PC-9 (cell line): Measurements from ENCODE around the gene KAT6B. TPM values are rescaled to one million over a fixed set of nuclear protein-coding genes. Genes with fewer than 3 reads are reported as not detected.

Source experiments
- BruUV-seq: library from RNA; stranded (reverse); fragments of 400-500 nt; replicated peaks from 2 replicates; lab custom pipeline; 2021; lab: Mats Ljungman, UMichigan
- CTCF ChIA-PET: fragments of 300-600 bp; sonication (Branson Sonifier 250); formaldehyde crosslinking; loops from one replicate; lab custom pipeline; 2022; ENCODE audit warnings: antibody characterized with exemption; lab: Charles Lee
- POLR2A ChIA-PET: fragments of 300-600 bp; sonication (Branson Sonifier 250); formaldehyde crosslinking; loops from one replicate; lab custom pipeline; 2022; ENCODE audit warnings: antibody characterized with exemption; ENCODE audit not compliant: unreplicated experiment; lab: Charles Lee
- DNase-seq, 2 experiments: peaks; one replicate each; pipeline versions ENCODE4 v3.0.0 to v3.0.0-alpha.2; 2015 to 2022; ENCODE audit warnings: mixed read lengths in 1 of 2
- H2AFZ ChIP-seq: fragments of 200-600 bp; sonication (generic); 2 replicates; pipeline ENCODE4 v1.8.1; 2017; ENCODE audit warnings: antibody characterized with exemption
- H3F3A ChIP-seq: fragments of 200-600 bp; sonication (generic); 2 replicates; pipeline ENCODE4 v1.8.1; 2017; ENCODE audit warnings: antibody characterized with exemption, mild to moderate bottlenecking, low read depth; ENCODE audit not compliant: insufficient read depth
- H3K27ac ChIP-seq: fragments of 200-600 bp; sonication (generic); 2 replicates; pipeline ENCODE4 v1.6.1; 2016; ENCODE audit warnings: mixed run types
- H3K27me3 ChIP-seq: fragments of 200-600 bp; sonication (generic); 2 replicates; pipeline ENCODE4 v1.6.1; 2016; ENCODE audit warnings: low read depth, mixed run types; ENCODE audit not compliant: insufficient read depth
- H3K36me3 ChIP-seq: fragments of 200-600 bp; sonication (generic); 2 replicates; pipeline ENCODE4 v1.6.1; 2016; ENCODE audit warnings: low read depth, mixed run types
- H3K4me1 ChIP-seq: fragments of 200-600 bp; sonication (generic); replicated peaks from 2 replicates; pipeline ENCODE4 v1.6.1; 2016; ENCODE audit warnings: mixed run types; ENCODE audit not compliant: insufficient read depth
- H3K4me2 ChIP-seq: fragments of 200-600 bp; sonication (generic); 2 replicates; pipeline ENCODE4 v1.6.1; 2017; ENCODE audit warnings: mixed run types
- H3K4me3 ChIP-seq: fragments of 200-600 bp; sonication (generic); 2 replicates; pipeline ENCODE4 v1.6.1; 2016; ENCODE audit warnings: mixed run types
- H3K79me2 ChIP-seq: fragments of 200-600 bp; sonication (generic); 2 replicates; pipeline ENCODE4 v1.6.1; 2017; ENCODE audit warnings: low read depth, mixed run types
- H3K9me2 ChIP-seq: fragments of 200-600 bp; sonication (generic); 2 replicates; pipeline ENCODE4 v1.8.1; 2017; ENCODE audit warnings: mild to moderate bottlenecking; ENCODE audit not compliant: insufficient read depth
- H3K9me3 ChIP-seq: fragments of 200-600 bp; sonication (generic); 2 replicates; pipeline ENCODE4 v1.8.1; 2016; ENCODE audit warnings: low read depth; ENCODE audit not compliant: insufficient read depth
- H4K20me1 ChIP-seq: fragments of 200-600 bp; sonication (generic); 2 replicates; pipeline ENCODE4 v1.8.1; 2017; ENCODE audit not compliant: insufficient read depth
- EZH2 ChIP-seq: fragments of 200-600 bp; sonication (generic); IDR thresholded peaks from 2 replicates; pipeline ENCODE4 v1.8.0; 2017; ENCODE audit warnings: antibody characterized with exemption, low read depth
- intact Hi-C: fragments of 100-400 bp; cut with micrococcal nuclease; formaldehyde crosslinking; loops from one replicate; pipeline ENCODE4 v1.10.0; 2022; ENCODE audit not compliant: unreplicated experiment
- total RNA-seq: library from RNA; stranded (reverse); gene quantifications from 2 replicates; pipeline ENCODE4 v1.2.3, GENCODE V29; 2021
- TF ChIP-seq, protein P1 (sequence below): fragments of 200-600 bp; sonication (generic); conservative IDR thresholded peaks from 2 replicates; pipeline ENCODE4 v1.6.1; 2017; ENCODE audit warnings: mixed run types, antibody characterized with exemption, mild to moderate bottlenecking, moderate library complexity

Gene KAT6B
- total RNA-seq, 1 experiment from 2014 or later, result 30.9 TPM

DNA sequence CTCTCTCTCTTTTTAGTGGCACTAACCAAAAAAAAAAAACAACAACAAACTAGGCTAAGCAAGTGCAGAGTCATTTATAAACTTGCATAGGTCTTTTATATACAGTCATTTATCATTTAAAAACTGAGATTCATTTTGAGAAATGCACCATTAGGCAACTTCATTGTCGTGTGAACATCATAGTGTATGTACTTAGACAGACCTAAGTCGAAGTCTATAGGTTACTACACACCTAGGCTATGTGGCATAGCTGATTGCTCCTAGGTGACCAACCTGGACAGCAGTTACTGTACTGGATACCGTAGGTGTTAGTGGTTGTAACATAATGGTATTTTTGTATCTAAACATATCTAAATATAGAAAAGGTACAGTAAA, 175.9 kb downstream of the KAT6B start:
- Histone ChIP-seq H2AFZ (no peak overlapping the region), H3K4me2 (no peak overlapping the region), H3K27me3 (no peaks in the 10 kb centered on the region), H3F3A (no peaks in the 10 kb centered on the region), H3K27ac (no peak overlapping the region), H3K4me1 (no peaks in the 10 kb centered on the region), H4K20me1 (no peaks in the 10 kb centered on the region), H3K36me3 (0 out of 2 replicates have a peak, but pooled peaks cover 4% of the 10 kb centered on the region), H3K79me2 (no peaks in the 10 kb centered on the region), H3K9me2 (no peaks in the 10 kb centered on the region), H3K4me3 (no peak overlapping the region), H3K9me3 (no peaks in the 10 kb centered on the region)
- BruUV-seq, result no TSS peak
- no peak for DNase-seq
- no peak for TF ChIP-seq EZH2
- TF ChIP-seq, protein P1, sequence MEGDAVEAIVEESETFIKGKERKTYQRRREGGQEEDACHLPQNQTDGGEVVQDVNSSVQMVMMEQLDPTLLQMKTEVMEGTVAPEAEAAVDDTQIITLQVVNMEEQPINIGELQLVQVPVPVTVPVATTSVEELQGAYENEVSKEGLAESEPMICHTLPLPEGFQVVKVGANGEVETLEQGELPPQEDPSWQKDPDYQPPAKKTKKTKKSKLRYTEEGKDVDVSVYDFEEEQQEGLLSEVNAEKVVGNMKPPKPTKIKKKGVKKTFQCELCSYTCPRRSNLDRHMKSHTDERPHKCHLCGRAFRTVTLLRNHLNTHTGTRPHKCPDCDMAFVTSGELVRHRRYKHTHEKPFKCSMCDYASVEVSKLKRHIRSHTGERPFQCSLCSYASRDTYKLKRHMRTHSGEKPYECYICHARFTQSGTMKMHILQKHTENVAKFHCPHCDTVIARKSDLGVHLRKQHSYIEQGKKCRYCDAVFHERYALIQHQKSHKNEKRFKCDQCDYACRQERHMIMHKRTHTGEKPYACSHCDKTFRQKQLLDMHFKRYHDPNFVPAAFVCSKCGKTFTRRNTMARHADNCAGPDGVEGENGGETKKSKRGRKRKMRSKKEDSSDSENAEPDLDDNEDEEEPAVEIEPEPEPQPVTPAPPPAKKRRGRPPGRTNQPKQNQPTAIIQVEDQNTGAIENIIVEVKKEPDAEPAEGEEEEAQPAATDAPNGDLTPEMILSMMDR, result no peak
- ChIA-PET CTCF (no interaction called here), POLR2A (no interaction called here)
- intact Hi-C loops, result no loop called here

DNA sequence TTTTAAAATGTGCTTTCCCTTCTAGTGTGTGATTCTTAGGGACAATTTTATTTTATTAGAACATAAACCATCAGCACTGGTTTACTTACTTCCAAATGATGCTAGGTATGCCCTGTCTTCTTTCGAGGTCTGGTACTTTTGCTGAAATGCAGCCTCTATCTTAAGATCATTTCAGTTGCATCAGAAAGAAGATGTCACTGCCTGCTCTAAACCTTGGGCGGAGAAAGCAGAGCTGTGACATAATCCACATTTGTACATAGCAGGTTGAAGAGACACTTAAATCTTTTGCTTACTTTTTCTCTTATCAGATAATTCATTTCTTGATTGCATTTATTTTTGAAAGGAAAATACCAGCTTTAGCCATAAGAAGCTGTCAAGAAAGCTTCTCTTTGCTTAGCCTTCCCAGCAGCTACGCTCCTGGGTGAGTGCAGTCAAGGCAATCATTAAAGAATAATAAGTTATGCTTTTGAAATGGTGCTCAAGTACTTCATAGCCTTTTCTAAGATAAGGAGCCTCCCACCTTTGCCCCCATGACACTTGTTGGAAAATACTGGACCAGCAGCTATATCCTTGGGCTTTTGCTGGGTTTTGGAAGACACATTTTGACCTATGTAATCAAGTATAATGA, 176.7 kb downstream of the KAT6B start:
- intact Hi-C loops, result no loop called here
- H3K9me2 ChIP-seq, result no peaks in the 10 kb centered on the region
- no peaks in the 10 kb centered on the region for H3F3A ChIP-seq
- ChIA-PET CTCF (interaction anchor here (0.6 kb wide), 1 partner anchor 79 kb away, joined by 3 read pairs; no protein-coding TSS in a partner anchor), POLR2A (interaction anchor here (0.9 kb wide), 1 partner anchor 480 kb away, joined by 6 read pairs; no protein-coding TSS in a partner anchor)
- no peaks in the 10 kb centered on the region for H3K27me3 ChIP-seq
- H3K36me3 ChIP-seq, result 0 out of 2 replicates have a peak, but pooled peaks cover 4% of the 10 kb centered on the region
- no peak for DNase-seq
- H2AFZ ChIP-seq, result no peak overlapping the region
- H3K4me2 ChIP-seq, result no peak overlapping the region
- H3K4me3 ChIP-seq, result no peak overlapping the region
- no peaks in the 10 kb centered on the region for H4K20me1 ChIP-seq
- no TSS peak for BruUV-seq
- H3K27ac ChIP-seq, result no peak overlapping the region
- H3K79me2 ChIP-seq, result no peaks in the 10 kb centered on the region
- H3K4me1 ChIP-seq, result no peaks in the 10 kb centered on the region
- no peak for TF ChIP-seq EZH2
- TF ChIP-seq, protein P1, result no peak
- H3K9me3 ChIP-seq, result no peaks in the 10 kb centered on the region

DNA sequence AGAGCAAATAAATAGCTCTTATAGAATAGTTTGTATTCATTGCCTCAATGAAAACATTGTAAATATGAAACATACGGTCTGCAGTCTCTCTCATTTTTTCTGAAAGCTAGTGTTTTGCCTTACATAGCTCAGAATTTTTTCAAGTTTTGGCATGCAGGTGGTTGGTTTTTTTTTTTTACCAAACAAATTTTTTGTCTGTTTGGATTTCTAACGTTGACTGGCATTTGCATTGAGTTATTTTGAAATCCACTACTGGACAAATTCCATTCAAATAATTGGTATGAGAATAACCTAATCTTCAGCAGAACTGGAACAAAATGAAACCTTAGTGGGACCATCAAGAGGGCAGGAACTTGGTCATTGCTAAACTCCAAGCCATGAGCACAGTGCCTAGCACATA, 177.5 kb downstream of the KAT6B start:
- Histone ChIP-seq H3F3A (no peaks in the 10 kb centered on the region), H3K4me1 (no peaks in the 10 kb centered on the region), H3K4me3 (no peak overlapping the region), H3K79me2 (no peaks in the 10 kb centered on the region), H3K36me3 (no peaks in the 10 kb centered on the region), H4K20me1 (no peaks in the 10 kb centered on the region), H2AFZ (no peak overlapping the region), H3K4me2 (no peak overlapping the region), H3K27ac (no peak overlapping the region), H3K27me3 (no peaks in the 10 kb centered on the region), H3K9me3 (no peaks in the 10 kb centered on the region), H3K9me2 (no peaks in the 10 kb centered on the region)
- POLR2A ChIA-PET, result interaction anchor here (0.9 kb wide), 1 partner anchor 481 kb away, joined by 6 read pairs; no protein-coding TSS in a partner anchor
- CTCF ChIA-PET, result no interaction called here
- no peak for DNase-seq
- no peak for TF ChIP-seq EZH2
- TF ChIP-seq, protein P1, result no peak
- BruUV-seq, result no TSS peak
- intact Hi-C loops, result no loop called here
